ENCODE results near the gene ITGA5.

Gene ITGA5

DNA sequence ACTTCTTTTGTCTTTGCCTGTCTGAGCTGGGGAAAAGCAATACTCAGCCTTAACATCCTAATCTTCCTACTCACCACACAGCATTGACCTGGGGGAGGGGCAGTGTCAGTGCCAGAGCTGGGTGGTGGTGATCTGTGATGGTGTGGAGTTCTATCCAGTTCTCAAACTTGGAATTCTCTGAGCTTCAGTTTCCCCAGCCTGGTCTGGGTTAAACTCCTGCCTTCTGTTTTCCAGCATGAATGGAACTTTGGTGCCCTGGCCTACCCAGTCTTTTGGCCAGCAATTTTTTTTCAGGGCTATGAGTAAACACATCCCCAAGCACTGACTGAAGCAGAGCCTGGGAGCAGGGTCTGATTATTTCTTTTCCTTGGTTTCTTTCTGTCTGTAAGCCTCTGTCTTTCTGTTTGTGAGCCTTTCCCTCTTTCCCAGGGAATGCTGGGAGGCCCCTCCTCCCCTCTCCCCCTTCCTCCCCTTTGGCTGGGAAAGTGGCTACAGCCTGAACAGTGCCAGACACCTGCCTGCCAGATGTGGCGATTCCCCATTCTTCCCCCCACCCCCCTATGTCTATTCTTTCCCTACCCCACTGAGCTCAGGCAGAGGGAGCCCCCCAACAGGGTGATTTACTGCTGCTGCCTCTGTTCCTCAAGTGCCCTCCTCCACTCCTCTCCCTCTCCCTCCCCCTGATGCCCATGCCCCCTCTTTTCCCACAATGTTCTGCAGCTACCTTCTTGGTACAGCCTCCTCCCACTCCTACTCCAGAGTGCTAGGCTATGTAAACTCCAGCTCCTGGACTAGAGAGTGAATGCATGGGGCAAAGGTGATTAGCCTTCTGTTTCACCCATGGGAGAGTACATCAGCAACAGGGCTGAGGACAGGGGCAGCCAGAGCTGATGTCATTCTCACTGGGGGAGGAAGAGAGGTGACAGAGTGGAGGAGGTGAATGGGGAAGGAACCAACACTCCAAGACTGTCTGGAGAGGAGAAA is 65.9 kb downstream of the ITGA5 start:
- no peak for DNase-seq (ENCODE audit: low read depth, low spot score)

DNA sequence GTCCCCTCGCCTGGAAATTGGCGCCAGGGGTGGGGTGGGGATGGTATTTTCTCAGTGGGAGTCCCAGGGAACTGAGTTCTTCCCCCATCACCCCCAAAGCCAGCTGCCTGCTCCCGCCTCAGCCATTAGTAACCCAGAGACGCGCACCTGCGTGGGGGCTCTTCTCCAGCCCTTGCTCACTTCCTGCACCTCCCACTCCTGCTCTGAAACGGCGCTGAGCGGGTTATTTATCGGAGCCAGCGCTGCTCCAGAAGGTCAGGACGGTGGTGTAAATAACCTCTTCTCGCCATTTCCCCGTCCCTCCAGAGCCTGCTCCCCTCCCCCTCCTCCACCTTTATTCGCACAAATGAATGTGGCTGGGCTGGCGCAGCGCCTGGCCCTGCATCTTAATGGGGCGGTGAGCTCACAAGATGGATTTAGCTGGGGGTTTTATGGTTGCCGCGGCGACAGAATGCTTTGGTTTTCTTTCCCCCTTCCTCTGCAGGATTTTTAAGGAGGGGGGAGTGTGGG is 67.0 kb downstream of the ITGA5 start:
- DNase-seq (ENCODE audit: low read depth, low spot score) = no peak

DNA sequence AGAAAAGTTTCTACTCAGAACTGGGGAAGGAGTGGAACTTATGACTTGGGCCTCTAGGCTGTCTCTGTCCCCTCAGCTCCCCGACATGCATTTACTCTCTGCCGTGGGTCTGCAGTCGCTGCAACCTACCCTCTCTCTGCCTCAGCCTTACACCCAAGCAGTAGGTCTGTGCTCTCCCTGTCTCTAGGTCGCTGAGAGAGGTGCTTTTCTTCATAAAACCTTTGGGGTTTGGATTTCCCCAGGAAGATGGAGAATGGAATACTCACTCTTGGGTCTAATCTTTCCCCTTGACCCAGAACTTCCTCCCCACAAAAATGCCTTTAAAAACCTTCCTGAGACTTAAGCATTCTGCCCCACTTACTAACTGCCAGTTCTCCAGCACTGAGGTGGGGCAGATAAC is 67.7 kb downstream of the ITGA5 start:
- no peak for DNase-seq (ENCODE audit: low read depth, low spot score)

DNA sequence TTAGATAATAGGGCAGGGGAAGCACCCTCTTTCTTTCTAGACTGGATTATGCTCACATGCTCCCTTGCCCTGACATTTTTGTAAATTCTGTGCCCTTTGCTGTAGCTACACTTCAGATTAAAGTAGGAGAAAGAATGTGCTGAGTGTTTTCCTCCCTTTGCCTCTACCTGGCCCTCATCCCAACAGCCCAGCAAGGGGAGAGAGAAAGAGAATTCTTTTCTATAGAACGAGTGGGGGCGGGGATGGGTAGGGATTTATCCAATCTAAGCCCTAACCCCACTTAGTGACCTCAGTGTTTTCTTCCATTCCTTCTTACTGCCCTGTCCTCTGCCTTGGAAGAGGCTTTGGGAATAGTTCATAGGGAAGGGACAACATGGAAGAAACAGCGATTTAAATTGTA is 68.3 kb downstream of the ITGA5 start:
- DNase-seq (ENCODE audit: low read depth, low spot score) = no peak

DNA sequence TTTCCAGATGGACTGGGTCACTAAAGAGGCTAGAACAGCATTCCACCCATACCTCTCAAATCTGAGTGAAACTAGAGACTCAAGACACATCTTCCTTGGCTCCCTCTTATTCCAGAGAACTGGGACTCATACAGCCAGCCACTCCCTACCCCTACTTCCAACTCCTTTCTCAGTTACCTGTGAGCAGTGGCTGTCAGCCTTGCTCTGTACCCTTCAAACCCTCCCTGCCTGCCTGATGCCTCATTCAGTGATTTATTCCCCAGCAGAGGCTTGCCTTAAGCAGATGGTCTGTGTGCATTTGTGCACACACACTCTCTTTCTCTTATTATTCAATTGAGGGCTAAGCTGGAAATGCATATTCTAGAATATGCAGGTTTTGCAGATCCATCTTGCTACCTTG is 69.4 kb downstream of the ITGA5 start:
- no peak for DNase-seq (ENCODE audit: low read depth, low spot score)

DNA sequence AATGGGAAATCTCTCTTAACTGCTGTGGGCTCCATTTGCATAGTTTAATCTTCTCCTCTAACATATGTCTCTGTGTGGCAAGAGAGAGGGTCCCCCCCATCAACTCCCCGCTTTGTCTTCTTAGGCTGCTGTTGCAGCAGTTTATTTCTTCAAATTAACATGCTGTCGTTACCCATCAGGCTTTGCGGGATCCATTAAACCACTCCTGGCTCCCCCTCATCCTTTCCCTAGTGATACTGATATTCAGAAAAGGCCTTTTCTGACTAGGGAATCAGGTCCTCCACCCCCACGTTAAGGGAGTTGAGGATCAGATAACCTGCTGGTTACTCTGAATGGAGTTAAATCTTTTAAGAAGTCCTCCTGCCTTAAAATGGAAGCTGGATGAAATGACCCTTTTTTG is 70.0 kb downstream of the ITGA5 start:
- no peak for DNase-seq (ENCODE audit: low read depth, low spot score)
